ENCODE results near the gene TEKT3. TPM values are rescaled to one million over a fixed set of nuclear protein-coding genes. Genes with fewer than 3 reads are reported as not detected.

Gene TEKT3
- total and polyA plus RNA-seq, 9 of the 15 experiments (the other 6 are each of a cell fraction or from before 2014, with no cell fraction given), result not detected

- TF ChIP-seq THRA (IDR thresholded peaks at IDR 0.05) (no peak), ZNF316 (IDR thresholded peaks at IDR 0.05) (no peak), MLX (CRISPR knock-in tag; conservative IDR thresholded peaks at IDR 0.05) (no peak), E4F1 (CRISPR knock-in tag; IDR thresholded peaks at IDR 0.05; ENCODE audit: borderline replicate concordance) (no peak), TEAD4 (IDR thresholded peaks at IDR 0.05; ENCODE audit: low read length) (no peak), TEAD4 (CRISPR knock-in tag; IDR thresholded peaks at IDR 0.05; ENCODE audit: borderline replicate concordance) (no peak), YY1 (IDR thresholded peaks at IDR 0.05; ENCODE audit: borderline replicate concordance in 1 of 3, control insufficient read depth in 1 of 3, extremely low read depth in 1 of 3, insufficient read depth in 3 of 3, insufficient read length in 1 of 3, insufficient replicate concordance in 2 of 3, low read depth in 1 of 3, low read length in 2 of 3) (peak in 1 of 3 experiments; percentile 44), RBM17 (IDR thresholded peaks at IDR 0.05; ENCODE audit: borderline replicate concordance, low read depth, low read length) (no peak), SMARCC2 (IDR thresholded peaks at IDR 0.05; ENCODE audit: low read depth) (no peak), TBP (optimal IDR thresholded peaks at IDR 0.05; ENCODE audit: low read depth, low read length) (no peak), FOXA1 (IDR thresholded peaks at IDR 0.05; ENCODE audit: borderline replicate concordance) (no peak), CLOCK (CRISPR knock-in tag; IDR thresholded peaks at IDR 0.05; ENCODE audit: borderline replicate concordance) (no peak), KDM4B (IDR thresholded peaks at IDR 0.05; ENCODE audit: borderline replicate concordance in 2 of 2, low read depth in 1 of 2) (no peak)
These were observed 80.8 kb downstream of the TEKT3 start (continued) for GRCh38 chr17:15260376-15261257.

Measured in K562 (cell line).